Measurements from ENCODE around the gene KCNIP4. TPM values are rescaled to one million over a fixed set of nuclear protein-coding genes. Genes with fewer than 3 reads are reported as not detected.

The KCNIP4 gene
- total RNA-seq, 1 donor from 2014 or later: not detected

GRCh38 chr4:21952549-21952948, 4.0 kb upstream of the KCNIP4 start:
- no peak for ATAC-seq (ENCODE audit: low read depth)
- peaks cover 6% of the 10 kb centered on the region for H3K27me3 Mint-ChIP-seq
- CTCF ChIA-PET: no interaction called here

GRCh38 chr4:21949073-21949457, 493 bp upstream of the KCNIP4 start:
- Mint-ChIP-seq H3K9me3 (no peaks in the 10 kb centered on the region), H3K4me1 (no peaks in the 10 kb centered on the region), H3K27me3 (peaks cover 6% of the 10 kb centered on the region), H3K36me3 (ENCODE audit: low read depth) (no peaks in the 10 kb centered on the region), H3K27ac (no peak overlapping the region), H3K4me3 (no peak overlapping the region)
- CTCF ChIA-PET: no interaction called here
- ATAC-seq (ENCODE audit: low read depth) (no peak), DNase-seq (no peak)
- TF ChIP-seq CTCF (IDR thresholded peaks at IDR 0.05): no peak
- POLR2A ChIA-PET: no interaction called here
- intact Hi-C loops (cut with micrococcal nuclease): no loop called here

More at GRCh38 chr4:21952549-21952948, 4.0 kb upstream of the KCNIP4 start:
- Mint-ChIP-seq H3K36me3 (ENCODE audit: low read depth) (no peaks in the 10 kb centered on the region), H3K27ac (no peak overlapping the region), H3K4me3 (no peak overlapping the region), H3K9me3 (no peaks in the 10 kb centered on the region), H3K4me1 (no peaks in the 10 kb centered on the region)
- POLR2A ChIA-PET: no interaction called here
- intact Hi-C loops (cut with micrococcal nuclease): no loop called here
- no peak for TF ChIP-seq CTCF (IDR thresholded peaks at IDR 0.05)
- no peak for DNase-seq

DNA sequence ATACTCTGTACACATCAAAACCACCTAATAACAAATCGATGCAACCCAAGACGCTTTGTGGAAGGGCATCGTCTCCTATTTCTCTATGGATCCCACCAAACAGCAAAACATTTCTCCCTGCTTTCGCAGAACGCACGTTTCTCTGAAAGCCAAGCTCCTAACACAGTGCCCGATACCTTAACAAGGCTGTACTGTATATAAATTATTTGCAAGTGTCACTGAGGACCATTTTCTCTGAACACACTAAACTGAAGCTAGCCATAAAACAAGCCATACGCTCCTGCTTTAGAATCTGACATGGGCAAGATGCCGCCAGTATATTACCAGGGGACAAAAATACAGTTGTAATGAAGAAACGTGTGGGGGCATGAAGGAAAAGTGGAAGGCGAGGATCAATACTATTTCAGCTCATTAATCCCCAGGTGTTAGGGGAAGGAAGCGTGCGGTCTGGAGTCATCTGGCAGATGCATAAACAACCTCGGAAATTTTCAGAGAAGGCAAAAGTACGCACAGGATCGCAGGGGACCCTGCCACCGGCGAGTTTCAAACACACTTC, 703 bp downstream of the KCNIP4 start:
- Mint-ChIP-seq H3K27ac (no peak overlapping the region), H3K9me3 (no peaks in the 10 kb centered on the region), H3K4me1 (no peaks in the 10 kb centered on the region), H3K4me3 (no peak overlapping the region), H3K36me3 (ENCODE audit: low read depth) (no peaks in the 10 kb centered on the region), H3K27me3 (peaks cover 6% of the 10 kb centered on the region)
- intact Hi-C loops (cut with micrococcal nuclease): no loop called here
- ChIA-PET POLR2A (no interaction called here), CTCF (no interaction called here)
- ATAC-seq (ENCODE audit: low read depth) (no peak), DNase-seq (no peak)
- no peak for TF ChIP-seq CTCF (IDR thresholded peaks at IDR 0.05)

DNA sequence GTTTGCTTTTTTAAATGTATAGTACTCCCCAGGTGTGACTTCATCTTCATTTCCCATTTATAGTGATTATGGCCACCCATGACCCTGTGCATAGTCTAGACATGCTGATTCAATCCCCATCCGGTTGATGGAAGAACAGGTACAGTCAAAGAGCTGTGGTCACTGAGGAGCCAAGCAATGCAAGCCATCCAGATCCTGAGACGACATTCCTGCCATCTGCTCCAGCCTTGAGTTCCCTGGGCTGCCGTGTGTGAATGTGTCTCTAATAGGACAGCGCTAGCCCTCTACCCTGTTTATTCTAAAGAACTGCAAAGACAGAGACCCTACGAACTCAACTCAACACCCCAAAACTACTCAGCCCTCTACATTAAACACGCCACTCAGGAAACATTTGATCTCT, 1.7 kb downstream of the KCNIP4 start:
- Mint-ChIP-seq H3K27ac (no peak overlapping the region), H3K4me3 (no peak overlapping the region), H3K27me3 (peaks cover 6% of the 10 kb centered on the region), H3K9me3 (no peaks in the 10 kb centered on the region), H3K36me3 (ENCODE audit: low read depth) (no peaks in the 10 kb centered on the region), H3K4me1 (no peaks in the 10 kb centered on the region)
- no peak for DNase-seq
- no peak for ATAC-seq (ENCODE audit: low read depth)
- no peak for TF ChIP-seq CTCF (IDR thresholded peaks at IDR 0.05)
- ChIA-PET CTCF (no interaction called here), POLR2A (no interaction called here)
- intact Hi-C loops (cut with micrococcal nuclease): no loop called here

- H3K9me3 Mint-ChIP-seq: no peaks in the 10 kb centered on the region
- DNase-seq: no peak
- ChIA-PET CTCF (no interaction called here), POLR2A (no interaction called here)
- intact Hi-C loops (cut with micrococcal nuclease): no loop called here
- H3K27ac Mint-ChIP-seq: no peak overlapping the region
- no peak overlapping the region for H3K4me3 Mint-ChIP-seq
- H3K36me3 Mint-ChIP-seq (ENCODE audit: low read depth): no peaks in the 10 kb centered on the region
- ATAC-seq (ENCODE audit: low read depth): no peak
- TF ChIP-seq CTCF (IDR thresholded peaks at IDR 0.05): no peak
- no peaks in the 10 kb centered on the region for H3K4me1 Mint-ChIP-seq
- no peaks in the 10 kb centered on the region for H3K27me3 Mint-ChIP-seq
Measured at GRCh38 chr4:21921526-21922180, 26.9 kb downstream of the KCNIP4 start.
